Thyroid gland (tissue), 4 donors: ENCODE results near the gene DOCK10. TPM values are rescaled to one million over a fixed set of nuclear protein-coding genes. Genes with fewer than 3 reads are reported as not detected.

Source experiments
- DNase-seq, 2 donors: peaks; one replicate each; pipeline ENCODE4 v3.0.0-alpha.2; 2019
- H3K27ac ChIP-seq, 3 donors: fragments of 200-600 bp; sonication (generic); 1 replicate in 2 of 3; 2 replicates in 1 of 3; pipeline ENCODE4 v1.5.1; 2016 to 2019; ENCODE audit warnings: mild to moderate bottlenecking in 1 of 3, moderate library complexity in 1 of 3
- H3K27me3 ChIP-seq: fragments of 200-600 bp; sonication (generic); one replicate; pipeline ENCODE4 v1.5.1; 2019
- H3K36me3 ChIP-seq, 2 donors: fragments of 200-600 bp; sonication (generic); one replicate each; pipeline ENCODE4 v1.5.1; 2016 to 2019
- H3K4me1 ChIP-seq, 2 donors: fragments of 200-600 bp; sonication (generic); one replicate each; pipeline ENCODE4 v1.5.1; 2017 to 2019
- H3K4me3 ChIP-seq, 3 donors: fragments of 200-600 bp; sonication (generic); replicated peaks in 1 of 3; 1 replicate in 2 of 3; 2 replicates in 1 of 3; pipeline ENCODE4 v1.5.1; 2016; ENCODE audit warnings: mild to moderate bottlenecking in 1 of 3
- H3K9me3 ChIP-seq: fragments of 200-600 bp; sonication (generic); one replicate; pipeline ENCODE4 v1.5.1; 2017
- CTCF ChIP-seq, 6 experiments: fragments of 200-600 bp in 3 of 6; fragments of 450-650 bp in 3 of 6; sonication (generic) in 3 of 6; IDR thresholded peaks; one replicate each; pipeline ENCODE4 v1.5.1; 2016 to 2019; ENCODE audit warnings: antibody characterized with exemption in 6 of 6, mild to moderate bottlenecking in 2 of 6, inconsistent platforms in 1 of 6, moderate library complexity in 1 of 6
- POLR2A ChIP-seq, 2 donors: fragments of 450-650 bp; IDR thresholded peaks; one replicate each; pipeline ENCODE4 v1.6.1; 2017; ENCODE audit warnings: antibody characterized with exemption in 2 of 2, mild to moderate bottlenecking in 2 of 2, moderate library complexity in 1 of 2
- WGBS, 2 donors: methylation state at CpG; one replicate each; pipeline ENCODE4 v1.1.5; 2017; 5-methylcytosine and 5-hydroxymethylcytosine counted together
- intact Hi-C: fragments of 100-400 bp; cut with DNase I; formaldehyde crosslinking; loops from one replicate; pipeline ENCODE4 v1.15.1; 2023
- total RNA-seq, 4 donors: library from RNA; depleted of rRNA; stranded (reverse); fragments of >200 nt; gene quantifications; one replicate each; pipeline ENCODE4 v1.2.3, GENCODE V29; 2016

DOCK10 gene
- total RNA-seq, 4 donors from 2014 or later = 4.6 to 8.9 (median 7.1) TPM

- H3K27ac ChIP-seq = no peak overlapping the region
- no peaks in the 10 kb centered on the region for H3K9me3 ChIP-seq
- H3K4me1 ChIP-seq = no peaks in the 10 kb centered on the region
- no peaks in the 10 kb centered on the region for H3K36me3 ChIP-seq
- DNase-seq = no peak
- TF ChIP-seq CTCF (IDR thresholded peaks at IDR 0.05) (no peak), POLR2A (IDR thresholded peaks at IDR 0.05) (no peak)
- no peaks in the 10 kb centered on the region for H3K27me3 ChIP-seq
- intact Hi-C loops = no loop called here
- WGBS, 2 donors = 60 to 66% methylated on average over 4 of the region's 4 CpGs
- no peak overlapping the region for H3K4me3 ChIP-seq
Measured at GRCh38 chr2:225022188-225022587, 20.1 kb downstream of the DOCK10 start.

DNA sequence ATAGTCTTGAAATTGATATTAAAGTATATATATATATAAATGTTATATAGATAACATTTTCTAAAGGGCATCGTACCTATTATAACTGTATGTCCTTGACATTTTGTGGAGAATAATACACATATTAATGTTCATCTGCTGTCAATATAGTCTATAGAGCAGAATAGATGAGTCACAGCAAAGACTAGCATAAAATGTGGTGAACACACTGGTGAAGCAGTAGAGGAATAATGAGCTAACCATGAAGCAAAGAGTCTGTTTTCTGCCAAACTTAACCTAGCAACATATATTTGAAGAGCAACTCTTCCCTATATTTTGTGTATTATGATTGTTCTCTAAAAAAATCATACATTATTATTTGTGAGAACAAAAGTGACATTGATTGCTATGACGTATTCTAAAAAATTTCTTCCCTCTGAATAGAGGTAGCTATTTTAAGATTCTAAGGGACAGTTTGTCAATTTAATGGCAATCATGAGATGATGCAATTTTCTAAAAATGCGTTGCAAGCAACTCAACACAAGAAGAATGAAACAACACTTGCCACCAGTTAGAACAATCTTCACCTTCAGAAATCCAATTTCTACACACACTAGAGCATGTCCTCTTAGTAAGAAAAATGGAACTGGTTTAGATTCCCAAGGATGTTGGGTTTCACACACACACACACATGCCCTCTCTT is 22.0 kb downstream of the DOCK10 start:
- intact Hi-C loops = no loop called here
- WGBS, 2 donors = 91 to 94% methylated on average over 3 of the region's 3 CpGs
- Histone ChIP-seq H3K27me3 (no peaks in the 10 kb centered on the region), H3K36me3 (no peaks in the 10 kb centered on the region), H3K27ac (no peak overlapping the region), H3K4me1 (no peaks in the 10 kb centered on the region), H3K9me3 (no peaks in the 10 kb centered on the region), H3K4me3 (no peak overlapping the region)
- TF ChIP-seq CTCF (IDR thresholded peaks at IDR 0.05) (no peak), POLR2A (IDR thresholded peaks at IDR 0.05) (no peak)
- no peak for DNase-seq

GRCh38 chr2:225019105-225019504 is 23.2 kb downstream of the DOCK10 start:
- intact Hi-C loops = no loop called here
- Histone ChIP-seq H3K9me3 (no peaks in the 10 kb centered on the region), H3K4me3 (no peak overlapping the region), H3K27ac (no peak overlapping the region), H3K27me3 (no peaks in the 10 kb centered on the region), H3K36me3 (no peaks in the 10 kb centered on the region), H3K4me1 (no peaks in the 10 kb centered on the region)
- TF ChIP-seq CTCF (IDR thresholded peaks at IDR 0.05) (no peak), POLR2A (IDR thresholded peaks at IDR 0.05) (no peak)
- 92 to 95% methylated on average over 4 of the region's 4 CpGs for WGBS, 2 donors
- no peak for DNase-seq

GRCh38 chr2:225017713-225018112 is 24.6 kb downstream of the DOCK10 start:
- Histone ChIP-seq H3K27me3 (no peaks in the 10 kb centered on the region), H3K4me3 (no peak overlapping the region), H3K9me3 (no peaks in the 10 kb centered on the region), H3K27ac (no peak overlapping the region), H3K36me3 (no peaks in the 10 kb centered on the region), H3K4me1 (peaks cover 3 to 8% of the 10 kb centered on the region in 2 donors)
- no peak for DNase-seq
- 73 to 85% methylated on average over 3 of the region's 3 CpGs for WGBS, 2 donors
- TF ChIP-seq POLR2A (IDR thresholded peaks at IDR 0.05) = no peak
- no peak for TF ChIP-seq CTCF (IDR thresholded peaks at IDR 0.05)
- intact Hi-C loops = no loop called here

DNA sequence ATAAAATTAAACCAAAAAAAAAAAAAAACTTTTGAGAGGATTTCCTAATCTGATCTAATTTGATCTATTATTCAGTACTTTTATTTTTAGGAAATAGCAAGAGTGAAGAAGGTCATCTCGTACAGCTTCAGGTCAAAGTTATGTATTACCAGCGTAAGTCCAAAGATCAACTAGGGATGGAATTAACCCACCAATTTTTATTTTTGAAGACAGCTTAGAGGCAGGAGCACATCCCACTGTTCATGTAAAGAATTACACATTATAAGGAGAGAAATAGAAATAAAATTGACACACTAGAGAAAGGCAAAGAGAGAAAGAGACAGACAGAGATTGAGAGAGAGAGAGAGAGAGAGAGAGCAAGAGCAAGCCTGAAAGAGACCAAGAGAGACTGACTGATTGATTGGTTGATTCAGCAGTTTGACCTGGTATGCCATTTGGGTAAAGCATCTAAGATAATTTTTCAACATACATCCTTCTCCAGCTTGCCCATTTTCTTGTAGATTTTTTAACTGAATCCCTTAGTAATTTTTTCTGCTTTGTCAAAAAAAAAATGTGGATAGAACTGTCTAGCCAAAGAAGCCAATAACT is 25.1 kb downstream of the DOCK10 start:
- Histone ChIP-seq H3K36me3 (no peaks in the 10 kb centered on the region), H3K27me3 (no peaks in the 10 kb centered on the region), H3K4me3 (no peak overlapping the region), H3K4me1 (peaks cover 4 to 8% of the 10 kb centered on the region in 2 donors), H3K9me3 (no peaks in the 10 kb centered on the region), H3K27ac (no peak overlapping the region)
- TF ChIP-seq POLR2A (IDR thresholded peaks at IDR 0.05) (no peak), CTCF (IDR thresholded peaks at IDR 0.05) (no peak)
- intact Hi-C loops = no loop called here
- no peak for DNase-seq
- 97 to 98% methylated on average over 2 of the region's 2 CpGs for WGBS, 2 donors
